HepG2 (cell line): ENCODE measurements around the gene CHST13. TPM values are rescaled to one million over a fixed set of nuclear protein-coding genes. Genes with fewer than 3 reads are reported as not detected.

Experiments
- ARNT ChIP-seq: fragments of 450-650 bp; IDR thresholded peaks from 2 replicates; pipeline ENCODE4 v1.6.1; 2017
- CAMTA2 ChIP-seq: sonication (generic); formaldehyde crosslinking; IDR thresholded peaks from 2 replicates; pipeline ENCODE4 v1.4.0; 2020; ENCODE audit warnings: mild to moderate bottlenecking, missing genetic modification reagents, borderline replicate concordance
- CEBPB ChIP-seq: IDR thresholded peaks from 2 replicates; pipeline ENCODE4 v1.6.1; 2011; ENCODE audit warnings: low read depth, low read length, improper control_type of control experiment, borderline replicate concordance
- CEBPZ ChIP-seq: IDR thresholded peaks from 2 replicates; pipeline ENCODE4 v1.6.1; 2012; ENCODE audit warnings: low read length, improper control_type of control experiment
- FOXA1 ChIP-seq, 2 experiments: fragments of 450-650 bp in 1 of 2; sonication (generic) in 1 of 2; formaldehyde crosslinking in 1 of 2; IDR thresholded peaks; 2 replicates each; pipeline versions ENCODE4 v1.4.0 to v1.6.1; 2016 to 2020; ENCODE audit warnings: missing genetic modification reagents in 1 of 2
- IRF2 ChIP-seq: IDR thresholded peaks from 2 replicates; pipeline ENCODE4 v1.6.1; 2018; ENCODE audit warnings: missing genetic modification reagents, missing compliant biosample characterization
- MEF2D ChIP-seq: sonication (generic); formaldehyde crosslinking; IDR thresholded peaks from 2 replicates; pipeline ENCODE4 v1.5.1; 2020; ENCODE audit warnings: mild to moderate bottlenecking, missing genetic modification reagents
- RARA ChIP-seq: IDR thresholded peaks from 2 replicates; pipeline ENCODE4 v1.6.1; 2016; ENCODE audit warnings: missing genetic modification reagents, missing compliant biosample characterization
- RFX3 ChIP-seq: IDR thresholded peaks from 2 replicates; pipeline ENCODE4 v1.6.1; 2016; ENCODE audit warnings: missing biosample characterization, missing genetic modification reagents
- SIN3A ChIP-seq: IDR thresholded peaks from 2 replicates; pipeline ENCODE4 v1.6.1; 2011; ENCODE audit warnings: low read depth, mild to moderate bottlenecking, control low read depth, low read length, borderline replicate concordance
- SMAD3 ChIP-seq: sonication (generic); formaldehyde crosslinking; IDR thresholded peaks from 2 replicates; pipeline ENCODE4 v1.4.0; 2020; ENCODE audit warnings: missing genetic modification reagents
- TBL1XR1 ChIP-seq: fragments of 150-350 bp; IDR thresholded peaks from 2 replicates; pipeline ENCODE4 v1.6.1; 2014; ENCODE audit warnings: borderline replicate concordance, low read length; ENCODE audit not compliant: partially characterized antibody
- USF2 ChIP-seq, 2 experiments: sonication (generic) in 1 of 2; formaldehyde crosslinking in 1 of 2; IDR thresholded peaks; 2 replicates each; pipeline versions ENCODE4 v1.5.1 to v1.6.1; 2011 to 2020; ENCODE audit warnings: borderline replicate concordance in 1 of 2, low read depth in 1 of 2, low read length in 1 of 2, mild to moderate bottlenecking in 1 of 2, missing genetic modification reagents in 1 of 2, moderate library complexity in 1 of 2
- ZBTB38 ChIP-seq: sonication (generic); formaldehyde crosslinking; IDR thresholded peaks from 2 replicates; pipeline ENCODE4 v1.5.1; 2020; ENCODE audit warnings: mild to moderate bottlenecking, missing genetic modification reagents
- ZFP36 ChIP-seq: fragments of 150-350 bp; IDR thresholded peaks from 2 replicates; pipeline ENCODE4 v1.6.1; 2018; ENCODE audit warnings: borderline replicate concordance, low read length, low read depth; ENCODE audit not compliant: partially characterized antibody
- ZNF136 ChIP-seq: sonication (generic); formaldehyde crosslinking; IDR thresholded peaks from 2 replicates; pipeline ENCODE4 v1.8.1; 2022; ENCODE audit warnings: low read depth, mild to moderate bottlenecking, moderate library complexity, missing genetic modification reagents
- ZNF230 ChIP-seq: sonication (generic); formaldehyde crosslinking; IDR thresholded peaks from 2 replicates; pipeline ENCODE4 v1.4.0; 2020; ENCODE audit warnings: mild to moderate bottlenecking, missing genetic modification reagents
- ZNF274 ChIP-seq: sonication (generic); formaldehyde crosslinking; IDR thresholded peaks from 2 replicates; pipeline ENCODE4 v1.5.1; 2020; ENCODE audit warnings: mild to moderate bottlenecking, missing genetic modification reagents
- ZNF331 ChIP-seq: sonication (generic); formaldehyde crosslinking; IDR thresholded peaks from 2 replicates; pipeline ENCODE4 v1.4.0; 2020; ENCODE audit warnings: missing genetic modification reagents
- ZNF34 ChIP-seq: sonication (generic); formaldehyde crosslinking; IDR thresholded peaks from 2 replicates; pipeline ENCODE4 v1.4.0; 2020; ENCODE audit warnings: mild to moderate bottlenecking, missing genetic modification reagents, borderline replicate concordance
- ZNF510 ChIP-seq: sonication (generic); formaldehyde crosslinking; IDR thresholded peaks from 2 replicates; pipeline ENCODE4 v1.4.0; 2020; ENCODE audit warnings: low read depth, mild to moderate bottlenecking, missing genetic modification reagents
- ZNF619 ChIP-seq: sonication (generic); formaldehyde crosslinking; IDR thresholded peaks from 2 replicates; pipeline ENCODE4 v1.4.0; 2020; ENCODE audit warnings: mild to moderate bottlenecking, missing genetic modification reagents
- ZNF678 ChIP-seq: sonication (generic); formaldehyde crosslinking; IDR thresholded peaks from 2 replicates; pipeline ENCODE4 v1.4.0; 2020; ENCODE audit warnings: mild to moderate bottlenecking, missing genetic modification reagents
- polyA plus RNA-seq, 8 experiments: library from polyadenylated mRNA; depleted of rRNA in 3 of 8; stranded (reverse) in 7 of 8; unstranded in 1 of 8; fragments of >200 nt; fragmentation: Illumina TruSeq in 4 of 8; extraction: Trizol in 4 of 8; gene quantifications; 2 replicates each; pipeline versions ENCODE4 v1.2.1 to v1.2.3, GENCODE V29; 2011 to 2016; ENCODE audit warnings: low read depth in 4 of 8, missing spikeins in 1 of 8, mixed read lengths in 1 of 8; ENCODE audit not compliant: insufficient read depth in 1 of 8
- total RNA-seq, 5 experiments: library from RNA; depleted of rRNA; stranded (reverse); fragments of >200 nt; fragmentation: Illumina TruSeq; extraction: Trizol; gene quantifications; 2 replicates each; pipeline ENCODE4 v1.2.3, GENCODE V29; 2016; ENCODE audit warnings: low read depth in 1 of 5
- TF ChIP-seq, protein P1 (sequence below): sonication (generic); formaldehyde crosslinking; conservative IDR thresholded peaks from 2 replicates; pipeline ENCODE4 v1.8.1; 2023; ENCODE audit warnings: missing genetic modification reagents

The CHST13 gene
- total and polyA plus RNA-seq, 2 of the 13 experiments (the other 11 are each of a cell fraction or from before 2014, with no cell fraction given) = 32.0 to 43.1 TPM

DNA sequence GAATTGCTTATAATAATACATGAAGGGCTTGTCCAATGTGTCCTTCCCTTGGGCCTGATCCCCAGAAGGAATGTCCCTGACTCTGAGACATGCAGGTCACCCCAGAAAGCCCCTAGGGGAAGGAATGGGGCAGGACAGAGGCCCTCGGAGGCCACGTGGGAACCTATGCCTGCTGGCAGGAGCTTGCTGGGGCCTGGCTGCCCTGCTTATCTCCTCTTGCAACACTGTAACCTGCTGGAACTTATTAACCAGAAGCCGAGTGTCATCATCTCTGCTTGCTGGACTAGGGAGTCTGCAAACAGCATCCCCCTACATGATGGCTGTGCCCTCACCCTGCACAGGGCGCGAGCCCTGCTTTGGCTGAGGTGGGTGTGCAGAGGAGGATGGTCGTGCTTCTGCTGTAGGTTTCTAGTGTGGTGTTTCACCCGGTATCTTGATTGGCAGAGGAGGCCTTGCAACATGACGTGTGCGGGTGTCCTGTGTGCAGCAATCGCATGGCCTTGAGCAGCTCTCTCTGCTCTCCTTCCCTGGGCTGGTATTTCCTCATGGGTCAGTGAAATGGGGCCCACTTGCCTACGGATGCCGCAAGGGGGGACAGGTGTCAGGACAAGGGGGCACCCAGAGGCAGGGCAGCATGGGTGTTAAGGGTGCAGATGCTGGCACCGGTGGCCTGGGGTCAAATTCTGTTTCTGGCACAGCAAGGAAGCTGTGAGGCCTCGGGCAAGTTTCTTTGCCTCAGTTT, 5.0 kb downstream of the CHST13 start (continued):
- TF ChIP-seq ARNT (no peak), RARA (CRISPR knock-in tag) (peak; percentile 60), MEF2D (CRISPR knock-in tag) (peak; percentile 75; the same call in 1 of the 2 replicates), CAMTA2 (CRISPR knock-in tag) (no peak), TBL1XR1 (no peak), ZNF136 (CRISPR knock-in tag) (peak; percentile 52; the same call in 1 of the 2 replicates), ZNF331 (CRISPR knock-in tag) (peak; percentile 92), ZFP36 (no peak), IRF2 (CRISPR knock-in tag) (peak; percentile 63; the same call in 1 of the 2 replicates), USF2 (IDR thresholded peaks at IDR 0.05; ENCODE audit: low read depth, low read length) (no peak), USF2 (CRISPR knock-in tag; IDR thresholded peaks at IDR 0.05; ENCODE audit: borderline replicate concordance) (peak; percentile 60), ZNF230 (CRISPR knock-in tag) (peak; percentile 28; the same call in 1 of the 2 replicates), ZBTB38 (CRISPR knock-in tag) (no peak), RFX3 (CRISPR knock-in tag) (no peak), ZNF510 (CRISPR knock-in tag) (no peak), FOXA1 (IDR thresholded peaks at IDR 0.05) (no peak), FOXA1 (CRISPR knock-in tag; IDR thresholded peaks at IDR 0.05) (peak; percentile 66), ZNF274 (CRISPR knock-in tag) (0 out of 2 replicates have a peak, but pooled peaks have one; percentile 66), SMAD3 (peak; percentile 95), ZNF34 (CRISPR knock-in tag) (no peak), CEBPB (peak; percentile 95), ZNF619 (CRISPR knock-in tag) (0 out of 2 replicates have a peak, but pooled peaks have one; percentile 75), CEBPZ (no peak), SIN3A (peak; percentile 53; the same call in 1 of the 2 replicates), ZNF678 (CRISPR knock-in tag) (no peak)
- TF ChIP-seq, protein P1, sequence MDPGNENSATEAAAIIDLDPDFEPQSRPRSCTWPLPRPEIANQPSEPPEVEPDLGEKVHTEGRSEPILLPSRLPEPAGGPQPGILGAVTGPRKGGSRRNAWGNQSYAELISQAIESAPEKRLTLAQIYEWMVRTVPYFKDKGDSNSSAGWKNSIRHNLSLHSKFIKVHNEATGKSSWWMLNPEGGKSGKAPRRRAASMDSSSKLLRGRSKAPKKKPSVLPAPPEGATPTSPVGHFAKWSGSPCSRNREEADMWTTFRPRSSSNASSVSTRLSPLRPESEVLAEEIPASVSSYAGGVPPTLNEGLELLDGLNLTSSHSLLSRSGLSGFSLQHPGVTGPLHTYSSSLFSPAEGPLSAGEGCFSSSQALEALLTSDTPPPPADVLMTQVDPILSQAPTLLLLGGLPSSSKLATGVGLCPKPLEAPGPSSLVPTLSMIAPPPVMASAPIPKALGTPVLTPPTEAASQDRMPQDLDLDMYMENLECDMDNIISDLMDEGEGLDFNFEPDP = no peak
